HG03457 (cell line): ENCODE data around the gene DHRS13.

ENCODE experiments used
- ATAC-seq: cut with Tn5 transposase; IDR thresholded peaks from one replicate; pipeline ENCODE4 v1.9.1; 2021; ENCODE audit warnings: moderate number of reproducible peaks; ENCODE audit not compliant: unreplicated experiment

DHRS13 gene, protein sequence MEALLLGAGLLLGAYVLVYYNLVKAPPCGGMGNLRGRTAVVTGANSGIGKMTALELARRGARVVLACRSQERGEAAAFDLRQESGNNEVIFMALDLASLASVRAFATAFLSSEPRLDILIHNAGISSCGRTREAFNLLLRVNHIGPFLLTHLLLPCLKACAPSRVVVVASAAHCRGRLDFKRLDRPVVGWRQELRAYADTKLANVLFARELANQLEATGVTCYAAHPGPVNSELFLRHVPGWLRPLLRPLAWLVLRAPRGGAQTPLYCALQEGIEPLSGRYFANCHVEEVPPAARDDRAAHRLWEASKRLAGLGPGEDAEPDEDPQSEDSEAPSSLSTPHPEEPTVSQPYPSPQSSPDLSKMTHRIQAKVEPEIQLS

DNA sequence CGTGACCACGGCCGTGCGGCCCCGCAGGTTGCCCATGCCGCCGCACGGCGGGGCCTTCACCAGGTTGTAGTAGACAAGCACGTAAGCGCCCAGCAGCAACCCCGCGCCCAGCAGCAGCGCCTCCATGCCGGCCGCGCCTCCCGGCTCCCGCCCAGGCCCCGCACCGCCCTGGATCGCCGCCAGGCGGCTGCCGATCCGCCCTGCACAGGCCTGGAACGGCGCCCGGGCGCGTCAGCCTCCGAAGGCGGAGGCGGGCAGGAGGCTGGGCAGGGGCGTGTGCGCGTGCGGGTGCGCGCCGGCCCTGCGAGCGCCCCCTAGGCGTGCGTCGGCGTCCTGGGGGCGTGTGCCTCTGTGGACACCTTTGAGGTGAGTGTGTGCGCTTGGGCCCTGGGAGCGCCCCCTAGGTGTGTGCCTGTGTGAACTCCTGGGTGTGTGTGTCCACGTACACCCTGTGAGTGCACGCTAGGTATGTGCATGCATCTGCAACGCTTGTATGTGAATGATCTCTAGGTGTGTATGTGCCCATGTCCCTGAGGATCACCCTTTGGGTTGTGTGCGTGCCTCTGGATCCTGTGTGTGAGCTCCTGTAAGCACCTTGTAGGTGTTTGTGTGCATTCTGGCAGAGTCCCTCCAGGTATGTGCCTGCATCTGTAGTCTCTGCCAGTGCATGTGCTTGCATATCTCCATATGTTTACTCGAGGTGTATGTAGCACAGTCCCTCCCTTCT, at the start of gene DHRS13:
Gene DHRS13 (minus strand): TSS at position 261 of the 727 bp plus-strand sequence. CDS start 135 bp downstream, at position 126.
- peak; percentile 74 for ATAC-seq

DNA sequence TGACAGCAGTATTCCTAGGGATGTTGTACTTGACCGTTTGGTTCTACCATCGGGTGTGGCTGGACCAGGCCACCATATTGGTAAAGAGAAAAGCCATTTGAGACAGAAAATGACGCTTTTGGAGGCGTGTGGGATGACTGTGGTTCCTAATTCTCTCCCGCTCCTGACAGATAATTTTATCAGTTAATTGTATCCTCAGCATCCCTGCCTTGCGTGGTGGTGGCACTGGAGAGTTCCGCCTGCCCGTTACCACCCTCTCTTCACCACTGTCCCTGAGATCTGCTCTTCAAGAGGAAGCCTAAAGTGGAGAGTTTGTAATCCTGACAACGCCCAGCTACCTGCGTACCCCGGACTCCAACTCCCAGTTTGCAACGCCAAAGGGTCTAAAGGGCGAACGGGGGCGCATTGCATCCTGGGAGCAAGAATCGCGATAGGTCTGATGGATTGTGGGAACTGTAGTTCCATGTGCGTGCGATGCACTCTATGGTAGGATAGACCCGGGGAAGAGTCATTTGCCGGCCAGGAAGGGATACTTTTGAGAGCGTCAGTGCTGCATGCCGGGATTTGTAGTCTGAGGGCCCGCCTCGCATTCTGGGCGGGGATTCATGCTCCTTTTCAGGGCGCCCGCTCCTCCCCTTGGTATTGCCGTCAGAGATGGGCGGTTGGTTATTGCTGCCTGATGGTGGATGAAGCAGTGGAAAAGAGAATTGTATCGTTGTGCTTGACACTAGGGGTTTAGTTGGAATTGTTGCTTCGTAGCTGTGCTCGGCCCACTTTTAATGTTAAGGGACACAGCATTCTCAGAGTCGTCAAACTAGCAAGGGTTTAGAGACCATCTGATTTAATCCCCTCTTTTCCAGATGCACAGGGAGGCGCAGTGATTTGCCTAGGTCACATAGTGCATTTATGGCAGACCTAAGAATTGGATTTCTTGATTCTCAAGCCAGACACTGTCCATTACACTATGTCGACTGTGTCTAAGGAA, 49.4 kb upstream of the DHRS13 start:
- ATAC-seq: peak; percentile 51

DNA sequence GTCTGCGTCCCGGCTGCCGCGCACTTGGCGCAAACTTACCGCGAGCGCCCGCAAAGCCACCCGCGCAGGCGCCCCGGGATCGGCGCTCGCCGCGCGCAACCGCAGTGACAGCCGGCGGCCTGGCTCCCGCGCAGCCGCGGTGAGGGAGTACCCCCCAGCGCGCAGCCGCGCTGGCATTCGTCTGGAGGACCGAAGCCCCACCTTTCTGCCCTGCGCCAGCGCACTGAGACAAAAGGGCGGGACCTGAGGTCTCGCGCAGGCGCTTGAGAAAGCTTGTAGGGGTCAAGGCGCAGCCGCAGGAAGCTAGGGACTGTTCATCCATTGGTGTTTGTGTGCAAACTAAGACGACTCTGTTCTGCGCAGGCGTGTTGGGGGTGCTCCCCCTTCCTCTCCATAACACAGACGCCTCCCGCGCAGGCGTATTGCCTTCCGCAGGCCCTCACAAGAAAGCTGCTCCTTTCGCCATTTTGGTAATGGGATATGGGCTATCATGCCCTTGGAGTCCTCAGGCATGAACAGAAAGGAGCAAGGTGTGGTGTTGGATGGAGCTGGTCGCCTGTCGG, 48.6 kb upstream of the DHRS13 start, which contains the start of gene PHF12:
Gene PHF12 (minus strand): TSS at position 91 of the 563 bp plus-strand sequence. CDS start 558 bp downstream, outside the sequence.
- ATAC-seq: peak; percentile 39

DNA sequence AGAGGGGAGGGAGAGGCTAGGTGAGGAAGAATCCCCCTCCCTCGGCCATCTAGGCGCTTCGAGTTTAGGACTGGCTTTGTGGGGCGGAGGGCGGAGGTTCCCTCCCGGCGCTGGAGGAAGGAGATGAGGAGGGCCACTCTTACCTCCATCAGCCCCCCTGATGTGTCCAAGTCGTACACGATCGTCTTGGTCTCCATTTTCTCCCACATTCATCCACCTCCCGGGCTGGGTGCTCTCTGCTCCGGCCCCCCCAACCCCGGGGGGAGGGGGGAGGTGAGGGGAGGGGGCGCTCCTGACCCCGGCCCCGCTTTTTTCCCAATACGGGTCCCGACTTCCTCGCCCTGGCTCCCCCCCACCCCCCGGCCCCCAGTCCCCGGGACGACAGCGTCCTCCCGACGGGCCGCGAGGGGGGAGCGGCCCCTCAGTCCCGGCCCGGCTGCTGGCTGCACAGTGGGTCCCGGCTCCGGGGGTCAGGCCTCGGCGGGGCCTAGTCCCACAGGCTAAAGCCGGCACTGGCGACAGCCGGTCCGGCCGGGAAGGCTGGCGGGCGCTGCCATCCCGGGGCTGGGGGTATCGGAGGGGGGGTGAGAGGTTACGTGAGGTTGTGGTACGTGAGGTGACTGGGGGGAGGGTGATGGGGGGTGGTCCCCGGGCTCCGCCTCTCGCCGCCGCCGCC, 48.0 kb upstream of the DHRS13 start:
- no peak for ATAC-seq

DNA sequence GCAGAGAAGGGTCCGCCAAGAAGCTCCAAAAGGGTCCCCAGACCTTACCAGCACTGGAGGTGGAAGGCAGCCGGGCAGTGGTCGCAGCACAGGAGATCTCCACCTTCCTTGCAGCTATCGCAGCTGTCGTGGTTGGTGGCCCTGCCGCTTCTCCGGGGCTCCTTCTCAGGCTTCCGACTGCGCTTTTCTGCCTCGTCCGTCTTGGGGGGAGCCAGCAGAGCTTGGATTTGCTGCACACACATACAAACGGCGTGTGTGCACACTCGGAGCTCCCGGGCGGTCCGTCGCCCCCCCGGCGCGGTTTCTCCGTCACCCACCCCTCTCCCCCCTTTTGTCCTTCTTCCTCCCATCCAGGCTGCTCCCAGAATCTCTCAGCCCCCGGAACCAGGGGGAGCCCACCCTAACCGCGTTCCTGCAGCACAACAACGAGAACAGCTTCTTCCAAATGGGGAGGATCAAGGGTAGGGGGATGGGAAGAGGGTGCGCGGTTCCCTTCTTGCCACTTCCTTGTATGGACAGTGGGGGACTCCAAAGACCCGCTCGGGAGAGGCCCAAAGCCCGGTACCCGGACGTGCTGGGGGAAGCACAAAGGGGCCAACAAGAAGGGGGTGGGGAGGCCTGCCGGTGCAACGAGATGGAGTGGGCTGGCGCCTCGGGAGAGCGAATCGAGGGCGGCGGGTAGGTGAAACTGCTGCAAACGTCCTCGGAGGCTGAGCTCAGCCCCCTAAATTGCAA, 47.3 kb upstream of the DHRS13 start:
- no peak for ATAC-seq

DNA sequence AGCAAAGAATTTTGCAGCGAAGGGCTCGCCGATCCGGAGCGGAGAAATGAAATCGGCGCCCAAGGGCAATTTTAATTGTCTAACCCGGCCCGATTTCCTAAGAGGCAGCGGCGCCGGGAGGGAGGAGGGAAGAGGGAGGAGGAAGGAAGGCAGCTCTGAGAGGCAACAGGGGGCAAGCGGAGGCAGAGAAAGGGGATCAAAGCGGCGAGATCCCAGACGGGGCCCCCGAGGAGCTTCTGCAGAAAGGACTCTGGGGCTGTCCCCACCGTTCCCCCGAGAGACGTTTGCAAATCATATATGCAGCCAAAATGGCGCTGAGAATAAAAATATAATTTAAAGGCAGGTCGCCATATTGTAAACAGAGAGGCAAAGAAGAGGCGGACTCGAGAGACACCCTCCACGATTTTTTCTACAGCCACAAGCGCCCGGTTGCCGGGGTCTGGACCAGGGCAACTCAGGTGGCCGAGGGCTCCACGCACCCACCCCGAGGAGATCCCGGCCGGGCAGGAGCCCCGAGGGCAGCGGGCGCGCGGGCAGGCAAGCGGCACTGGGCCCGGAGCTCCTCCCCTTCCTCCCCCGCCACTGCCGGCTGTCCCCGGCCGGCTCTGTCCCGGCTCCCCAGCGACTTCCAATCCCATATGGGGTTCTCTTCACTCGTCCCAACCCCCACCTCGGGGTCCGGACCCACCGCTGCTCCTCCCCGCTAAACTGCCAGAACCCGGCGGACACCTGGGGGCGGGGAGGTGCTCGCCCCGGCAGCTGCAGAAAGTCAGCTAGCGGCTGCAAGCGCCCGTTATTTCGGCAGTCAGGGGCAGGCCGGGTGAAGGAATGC, 46.5 kb upstream of the DHRS13 start:
- no peak for ATAC-seq

DNA sequence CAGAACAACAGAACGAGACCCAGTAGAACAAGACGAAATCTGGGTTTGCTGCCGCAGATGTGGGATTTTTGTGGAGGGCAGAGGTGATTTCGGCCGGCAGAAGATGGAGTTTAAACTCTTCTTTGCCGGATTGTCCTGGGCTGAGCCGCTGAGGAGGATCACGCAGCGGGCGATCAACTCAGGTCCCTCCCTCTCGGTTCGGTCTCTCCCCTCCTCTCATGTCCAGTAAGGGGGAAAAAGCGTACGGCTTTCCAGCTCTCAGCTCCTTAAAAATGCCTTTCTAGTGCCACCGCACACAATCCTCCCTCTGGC, 46.0 kb upstream of the DHRS13 start:
- no peak for ATAC-seq

DNA sequence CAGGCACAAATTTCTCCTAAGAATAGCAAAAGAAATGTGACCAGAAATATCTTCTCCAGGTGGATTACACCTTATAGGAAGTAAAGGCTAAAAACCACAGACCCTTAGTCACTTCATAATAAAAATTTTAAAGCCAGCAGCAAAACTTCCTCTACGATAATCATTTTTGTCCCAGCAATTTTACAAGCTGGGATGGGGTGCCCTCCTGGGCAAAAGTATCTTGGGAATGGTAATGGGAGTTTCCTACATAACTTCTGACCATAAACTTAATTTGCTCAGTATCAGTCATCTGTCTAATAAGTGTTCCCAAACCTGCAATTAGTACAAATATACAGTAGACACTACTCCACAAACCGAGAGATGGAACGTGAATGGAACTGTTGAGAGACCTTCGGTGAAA, 45.5 kb upstream of the DHRS13 start:
- no peak for ATAC-seq

DNA sequence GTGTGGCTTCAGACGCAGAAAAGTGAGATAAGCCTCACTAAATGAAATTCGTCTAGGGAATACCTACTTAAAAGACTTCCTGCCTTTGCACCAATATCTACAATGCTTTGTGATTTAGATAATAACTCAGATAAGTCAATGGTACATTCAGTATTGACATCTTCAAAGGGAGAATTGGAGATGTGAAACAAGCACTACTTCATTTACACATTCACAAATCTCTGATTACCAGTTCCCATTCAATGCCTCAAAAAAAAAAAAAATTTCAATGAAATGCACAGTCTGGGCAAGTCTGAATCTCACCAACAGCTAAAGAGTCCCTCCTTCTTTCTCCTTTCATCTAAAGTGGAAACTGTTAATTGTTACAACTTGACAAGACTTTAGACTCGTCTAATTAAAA, 44.8 kb upstream of the DHRS13 start:
- no peak for ATAC-seq

DNA sequence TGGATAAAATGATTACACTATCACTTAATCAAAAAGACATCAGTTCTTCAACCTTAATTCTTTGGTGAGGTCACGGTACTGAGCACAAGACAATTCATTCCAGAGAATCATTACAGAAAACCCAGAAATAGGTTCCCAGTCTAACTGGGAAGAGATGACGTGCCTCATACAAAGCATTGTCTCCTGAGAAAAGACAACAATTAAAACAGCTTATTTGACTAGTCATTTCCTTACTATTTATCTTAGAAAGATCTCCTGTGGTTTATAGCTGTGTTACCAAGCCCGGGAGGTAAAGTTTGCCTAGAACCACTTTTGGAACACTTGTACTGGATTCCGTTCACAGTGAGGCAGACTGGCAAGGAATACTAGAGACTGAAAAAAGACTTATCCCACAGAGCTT, 43.4 kb upstream of the DHRS13 start:
- ATAC-seq: no peak

DNA sequence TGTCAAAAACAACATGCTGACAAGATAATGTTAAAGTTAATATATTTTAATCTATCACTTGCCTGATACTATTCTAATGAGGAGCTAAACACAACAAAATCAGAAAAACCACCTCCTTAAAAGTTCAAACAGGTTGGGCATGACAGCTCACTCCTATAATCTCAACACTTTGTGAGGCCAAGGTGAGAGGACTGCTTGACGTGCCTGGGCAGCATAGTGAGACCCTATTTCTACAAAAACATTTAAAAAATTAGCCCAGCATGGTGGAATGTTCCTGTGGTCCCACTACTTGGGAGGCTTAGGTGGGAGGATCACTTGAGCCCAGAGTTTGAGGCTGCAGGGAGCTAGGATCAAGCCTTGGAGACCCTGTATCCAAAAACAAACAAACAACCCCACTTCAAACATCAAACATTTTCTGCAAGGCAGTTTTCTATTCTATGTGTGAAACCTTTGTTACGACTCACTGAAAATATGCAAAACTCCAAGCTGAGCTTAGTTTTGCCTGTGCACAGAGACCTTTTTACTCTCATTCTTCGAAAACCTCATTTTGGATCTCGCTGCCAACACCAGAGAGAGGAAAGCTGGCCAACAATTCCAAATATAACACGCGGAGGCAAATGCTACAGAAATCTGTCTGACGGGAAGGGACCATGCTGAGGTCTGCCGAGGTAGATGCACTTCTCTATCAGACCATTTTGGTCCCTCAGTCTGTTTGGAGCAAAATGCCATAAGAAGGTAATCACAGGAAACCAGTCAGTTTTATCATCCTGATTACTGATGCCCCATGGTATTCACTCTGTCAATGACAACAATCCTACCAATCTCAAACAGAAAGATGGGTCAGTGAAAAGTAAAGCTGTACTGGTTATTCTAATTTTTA, 42.2 kb upstream of the DHRS13 start:
- no peak for ATAC-seq

DNA sequence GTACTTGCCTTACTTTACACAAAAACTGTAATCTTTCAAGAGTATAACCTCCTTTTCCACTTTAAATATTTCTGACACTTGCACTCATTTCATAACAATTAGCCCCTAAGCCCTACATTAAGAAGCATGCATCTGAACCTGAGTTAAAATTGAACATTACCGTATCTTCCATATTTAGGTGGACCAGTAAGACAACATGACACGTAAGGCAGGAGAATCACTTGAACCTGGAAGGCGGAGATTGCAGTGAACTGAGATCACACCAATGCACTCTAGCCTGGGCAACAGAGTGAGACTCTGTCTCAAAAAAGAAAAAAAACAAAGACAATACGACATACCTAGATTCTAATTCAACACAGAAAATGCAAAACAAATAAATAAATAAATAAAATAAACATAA, 41.5 kb upstream of the DHRS13 start:
- ATAC-seq: no peak

DNA sequence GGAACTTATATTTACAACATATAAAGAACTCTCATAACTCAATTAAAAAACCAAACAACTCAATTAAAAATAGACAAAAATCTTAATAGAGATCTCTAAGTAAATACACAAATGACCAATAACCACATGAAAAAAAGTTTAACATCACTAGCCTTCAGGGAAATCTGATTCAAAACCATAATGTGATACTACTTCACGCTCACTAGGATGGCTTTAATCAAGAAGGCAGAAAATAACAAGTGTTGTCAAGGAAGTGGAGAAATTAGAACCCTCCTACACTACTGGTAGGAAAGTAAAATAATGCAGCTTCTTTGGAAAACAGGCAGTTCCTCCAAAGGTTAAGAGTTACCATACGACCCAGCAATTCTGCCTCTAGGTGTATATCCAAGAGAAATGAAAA, 40.0 kb upstream of the DHRS13 start:
- no peak for ATAC-seq

DNA sequence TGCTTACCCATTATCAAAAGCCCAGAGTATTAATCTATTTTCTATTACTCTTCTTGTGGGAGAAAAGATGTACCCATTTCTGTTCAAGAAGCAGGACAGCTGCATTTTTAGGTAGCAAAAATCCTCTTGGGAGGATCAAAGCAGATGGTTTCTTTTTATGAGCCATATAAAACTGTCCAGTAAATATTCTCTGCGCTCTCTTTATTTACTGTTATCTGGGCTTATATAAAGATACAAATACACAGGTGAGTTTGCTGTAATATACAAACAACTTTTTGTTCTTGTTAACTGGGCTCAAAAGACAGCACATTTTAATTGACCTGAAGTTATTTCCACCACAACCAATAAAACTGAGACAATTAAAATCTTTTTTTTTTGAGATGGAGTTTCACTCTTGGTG, 38.4 kb upstream of the DHRS13 start:
- no peak for ATAC-seq

DNA sequence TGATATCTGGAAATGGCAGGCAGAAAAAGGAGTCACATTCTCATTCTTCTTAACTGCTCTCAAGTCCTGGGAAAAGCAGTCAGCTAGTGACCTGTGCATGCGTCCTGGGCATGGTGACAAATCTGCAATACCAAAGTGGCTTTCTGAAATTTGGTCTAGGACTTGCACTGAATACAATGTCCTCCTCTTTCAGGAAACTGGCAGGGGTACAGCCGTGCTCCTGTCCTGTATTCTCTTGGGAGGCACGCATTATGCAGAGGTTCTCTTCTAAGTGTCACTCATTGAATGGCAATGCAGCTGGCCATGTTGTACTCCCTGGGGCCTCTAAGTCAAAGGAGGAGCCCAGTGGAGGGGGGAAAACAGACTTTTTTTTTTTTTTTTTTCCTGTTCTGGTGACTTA, 37.8 kb upstream of the DHRS13 start:
- no peak for ATAC-seq

DNA sequence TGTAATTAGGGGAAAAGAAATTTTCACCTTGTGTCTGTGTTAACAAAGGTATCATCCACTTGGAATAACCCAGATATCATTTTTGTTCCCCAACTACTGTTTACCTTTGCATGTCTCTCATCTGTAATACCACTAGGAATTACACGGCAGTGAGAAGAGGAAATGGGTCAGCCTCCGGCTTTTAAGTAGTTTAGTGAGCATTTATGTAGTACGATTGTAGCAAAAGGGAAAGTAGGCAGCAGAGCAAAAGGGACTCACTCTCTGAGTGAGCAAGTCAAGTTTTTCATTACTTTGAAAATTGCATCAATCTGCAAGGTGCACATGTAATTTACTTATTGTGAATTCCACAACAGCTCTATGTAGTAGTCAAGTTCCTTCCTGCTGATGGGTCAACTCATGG, 37.3 kb upstream of the DHRS13 start:
- no peak for ATAC-seq

DNA sequence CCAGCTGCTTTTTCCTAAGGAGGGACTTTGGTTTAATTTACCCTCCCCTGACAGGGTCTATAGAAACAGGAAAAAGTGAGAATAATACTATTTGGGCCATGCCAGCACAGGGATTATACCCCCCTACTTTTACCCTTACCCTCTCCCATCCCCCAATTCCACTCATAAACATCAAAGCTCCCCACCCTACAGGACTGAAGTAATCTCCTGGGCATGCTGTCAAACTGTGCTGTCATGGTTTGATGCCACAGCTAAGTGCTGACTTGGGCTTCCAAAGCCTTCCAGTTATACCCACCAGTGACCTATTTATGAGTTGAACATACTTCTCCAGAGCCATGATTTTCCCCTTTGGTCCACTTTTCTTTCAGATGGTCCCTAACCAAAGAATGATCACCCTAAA, 35.7 kb upstream of the DHRS13 start:
- ATAC-seq: no peak
